22Rv1 (cell line): ENCODE data around the gene TRAPPC6A.

Source experiments
- H3K27ac ChIP-seq: fragments of 450-650 bp; 2 replicates; pipeline ENCODE4 v1.5.1; 2017
- CTCF ChIP-seq: fragments of 450-650 bp; IDR thresholded peaks from 2 replicates; pipeline ENCODE4 v1.5.1; 2017; ENCODE audit warnings: mild to moderate bottlenecking
- ZFX ChIP-seq: fragments of 450-650 bp; IDR thresholded peaks from 2 replicates; pipeline ENCODE4 v1.6.1; 2017; ENCODE audit warnings: antibody characterized with exemption, borderline replicate concordance

The TRAPPC6A gene

GRCh38 chr19:45162608-45163143 is 15.4 kb downstream of the TRAPPC6A start:
- H3K27ac ChIP-seq: no peak overlapping the region
- TF ChIP-seq ZFX: no peak
- no peak for TF ChIP-seq CTCF

- H3K27ac ChIP-seq: peak overlapping the region; percentile 80
- TF ChIP-seq ZFX (no peak), CTCF (peak; percentile 80)
Observed at GRCh38 chr19:45161738-45162607, 16.1 kb downstream of the TRAPPC6A start.

- peak within 1 kb of the TSS; percentile 80 for H3K27ac ChIP-seq
- no peak for TF ChIP-seq CTCF
Observed at GRCh38 chr19:45160870-45161737, 16.9 kb downstream of the TRAPPC6A start, which contains the start of gene NKPD1. NKPD1 (minus strand) TSS chr19:45160982; CDS start chr19:45160150, 832 bp downstream.

GRCh38 chr19:45159971-45160324 is 18.1 kb downstream of the TRAPPC6A start:
- no peak overlapping the region for H3K27ac ChIP-seq
- TF ChIP-seq ZFX (no peak), CTCF (no peak)

- H3K27ac ChIP-seq: no peak overlapping the region
- TF ChIP-seq CTCF (no peak), ZFX (no peak)
Observed at GRCh38 chr19:45159210-45159970, 18.6 kb downstream of the TRAPPC6A start.

GRCh38 chr19:45158503-45159209 is 19.4 kb downstream of the TRAPPC6A start:
- H3K27ac ChIP-seq: no peak overlapping the region
- TF ChIP-seq CTCF (no peak), ZFX (no peak)
